Mucosa of gallbladder (tissue), 1 donor: ENCODE results near the gene FGFR3. TPM values are rescaled to one million over a fixed set of nuclear protein-coding genes. Genes with fewer than 3 reads are reported as not detected.

Experiments
- DNase-seq: peaks from one replicate; pipeline ENCODE4 v3.0.0-alpha.2; 2020; ENCODE audit warnings: low spot score
- total RNA-seq: library from RNA; stranded (reverse); gene quantifications from one replicate; pipeline ENCODE4 v1.2.1, GENCODE V29; 2021
- donor health status: DM: no; HTN: no; CAD: no.

Gene FGFR3
- total RNA-seq, 1 donor from 2014 or later = 104 TPM

DNA sequence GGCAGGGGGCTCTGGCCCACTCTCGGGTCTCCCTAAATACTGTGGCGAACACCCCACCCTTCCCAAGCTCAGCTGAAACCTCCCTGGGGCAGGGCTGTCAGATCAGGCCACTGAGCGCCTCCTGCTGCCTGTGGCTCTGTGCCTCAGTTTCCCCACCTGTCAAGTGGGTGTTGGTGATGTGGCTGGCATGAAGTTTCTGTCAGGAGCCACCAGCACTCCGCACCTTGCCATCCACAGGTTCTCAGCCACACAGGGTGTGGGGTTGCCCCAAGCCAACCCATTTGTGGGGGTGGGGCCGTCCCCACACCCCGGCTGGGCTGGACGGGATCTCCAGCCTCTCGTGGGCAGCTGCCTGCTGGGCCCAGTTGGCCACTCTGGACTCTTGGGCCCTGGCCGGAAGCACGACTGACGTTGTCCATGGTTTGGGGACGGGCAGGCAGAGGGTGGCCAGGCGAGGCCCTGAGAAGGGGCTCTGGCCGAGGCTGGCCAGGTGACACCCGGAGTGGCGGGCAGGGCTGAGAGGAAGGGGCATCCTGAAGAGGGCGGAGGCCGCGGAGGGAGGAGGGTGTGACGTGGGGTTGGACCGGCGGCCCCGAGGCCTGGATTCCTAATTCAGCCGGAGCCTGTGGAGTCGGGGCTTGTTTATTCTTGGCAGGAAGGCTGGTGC, 5.5 kb upstream of the FGFR3 start:
- no peak for DNase-seq

DNA sequence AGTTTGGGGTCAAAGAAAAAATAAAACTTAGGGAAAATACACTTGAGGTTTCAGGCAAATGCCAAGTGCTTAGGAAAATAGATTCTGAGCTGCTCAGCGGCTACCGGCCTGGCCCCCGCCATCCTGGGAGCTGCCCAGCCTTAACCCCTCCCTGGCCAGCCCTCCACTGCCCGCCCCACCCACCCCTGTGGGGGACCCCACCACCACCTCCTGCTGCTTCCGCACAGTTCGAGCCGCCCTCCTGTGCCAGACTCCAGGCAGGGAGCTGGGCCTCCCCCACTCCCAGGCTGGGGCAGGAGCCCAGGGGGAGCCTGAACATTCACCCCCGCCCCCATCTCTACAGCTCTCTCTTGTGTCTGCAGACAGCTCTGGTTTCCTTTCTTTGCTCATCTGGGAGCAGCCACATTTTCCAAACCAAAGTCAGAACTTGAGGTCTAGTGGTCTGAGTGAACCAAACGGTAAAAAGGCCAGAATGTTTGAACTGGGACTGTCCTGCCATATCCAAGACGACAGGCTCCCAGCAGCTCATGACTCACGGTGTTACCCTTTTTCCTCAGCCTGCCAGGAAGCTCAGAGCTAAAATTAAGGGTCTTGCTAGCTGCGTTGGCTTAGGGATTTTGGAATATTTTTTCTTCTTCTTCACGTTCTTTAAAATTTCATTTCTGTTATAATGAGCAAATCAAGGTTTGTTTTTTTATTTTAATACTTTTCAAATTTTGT, 4.7 kb upstream of the FGFR3 start:
- DNase-seq = no peak

GRCh38 chr4:1789552-1789951, 3.5 kb upstream of the FGFR3 start:
- DNase-seq = no peak

- DNase-seq = no peak
Observed at GRCh38 chr4:1790005-1790404, 3.1 kb upstream of the FGFR3 start.

DNA sequence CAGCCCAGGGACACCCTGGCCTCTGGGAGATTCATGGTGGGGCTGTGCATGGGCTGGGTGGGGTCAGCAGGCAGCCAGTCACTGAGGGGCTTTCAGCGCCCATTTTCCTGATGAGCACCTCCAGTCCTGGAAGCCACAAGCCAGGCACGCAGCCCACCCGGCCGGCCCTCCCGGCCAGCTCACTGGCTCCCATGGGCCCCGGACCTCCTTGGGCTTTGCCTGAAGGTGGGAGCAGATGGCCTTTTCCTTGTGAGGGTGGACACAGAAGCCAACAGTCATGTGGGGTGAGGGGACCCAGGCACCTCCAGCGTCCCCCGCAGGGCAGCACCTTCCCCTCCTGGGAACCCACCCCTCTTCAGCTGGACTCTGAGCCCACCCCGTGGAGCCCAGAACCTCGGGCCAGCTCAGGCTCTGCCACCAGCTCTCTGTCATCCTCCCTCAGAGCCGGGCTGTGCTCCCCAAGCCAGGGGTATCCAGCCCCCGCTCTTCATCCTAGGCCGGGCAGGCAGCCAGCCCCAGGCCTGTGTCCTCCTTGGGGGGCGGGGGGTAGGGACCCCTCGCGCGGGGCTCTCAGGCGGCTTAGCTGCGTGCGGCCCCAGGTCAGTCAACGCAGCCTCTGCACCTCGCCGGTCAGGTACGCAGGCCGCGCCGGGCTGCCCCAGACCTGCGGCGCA, 798 bp upstream of the FGFR3 start:
- no peak for DNase-seq

DNA sequence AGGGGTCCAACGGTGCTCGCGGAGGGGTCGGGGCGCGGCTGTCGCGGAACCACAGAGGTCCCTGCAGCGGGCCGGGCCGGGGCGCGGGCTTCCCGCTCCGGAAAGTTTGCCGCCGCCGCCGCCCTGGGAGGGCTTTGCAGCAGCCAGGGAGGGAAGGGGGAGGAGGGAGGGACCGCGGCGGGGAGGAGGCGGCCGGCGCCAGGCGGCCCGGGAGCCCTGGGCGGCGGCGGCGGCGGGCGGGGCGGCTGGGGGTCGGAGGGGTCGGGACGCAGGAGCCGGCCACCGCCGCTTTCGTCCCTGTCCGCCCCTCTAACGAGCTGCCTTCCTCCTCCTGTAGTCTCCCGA, 375 bp downstream of the FGFR3 start:
- DNase-seq = no peak

DNA sequence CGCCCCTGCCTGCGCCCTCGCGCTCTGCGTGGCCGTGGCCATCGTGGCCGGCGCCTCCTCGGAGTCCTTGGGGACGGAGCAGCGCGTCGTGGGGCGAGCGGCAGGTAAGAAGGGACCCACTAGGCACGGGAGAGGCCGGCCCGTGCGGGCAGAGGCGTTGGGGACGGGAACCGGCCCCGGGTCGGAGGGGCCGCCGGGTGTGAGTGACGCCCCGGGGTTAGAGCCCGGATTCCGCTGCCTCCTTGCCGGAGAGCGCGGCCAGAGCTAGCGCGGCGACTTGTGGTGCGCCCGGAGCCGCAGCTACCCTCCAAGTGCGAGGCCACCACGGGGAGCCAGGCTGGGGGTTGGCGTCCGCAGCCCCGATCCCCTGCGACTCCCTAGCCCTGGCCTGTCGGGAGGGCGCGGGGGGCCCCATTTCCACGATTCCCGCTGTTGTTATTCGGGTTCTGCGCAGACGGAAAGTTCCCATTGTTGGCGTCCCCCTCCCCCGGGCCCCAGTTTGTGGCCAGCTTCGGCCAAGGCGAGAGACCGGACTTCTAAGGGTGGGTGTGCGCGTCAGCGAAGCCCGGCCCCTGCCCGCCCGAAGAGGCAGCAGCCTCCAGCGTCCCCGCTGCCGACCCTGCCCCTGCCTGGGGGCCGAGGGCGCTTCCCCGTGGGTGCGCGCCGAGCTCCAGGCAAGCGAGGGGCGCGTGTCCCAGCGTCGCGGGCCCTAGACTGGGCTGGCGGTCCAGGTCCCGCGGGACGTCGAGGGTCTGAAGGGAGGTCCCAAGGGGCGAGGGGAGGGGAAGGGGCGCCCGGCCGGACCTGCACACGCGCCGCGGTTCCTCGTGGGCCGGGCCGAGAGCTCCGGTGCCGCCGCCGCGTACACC, 1.1 kb downstream of the FGFR3 start:
- DNase-seq = no peak

GRCh38 chr4:1794809-1795298, 1.8 kb downstream of the FGFR3 start:
- no peak for DNase-seq

DNA sequence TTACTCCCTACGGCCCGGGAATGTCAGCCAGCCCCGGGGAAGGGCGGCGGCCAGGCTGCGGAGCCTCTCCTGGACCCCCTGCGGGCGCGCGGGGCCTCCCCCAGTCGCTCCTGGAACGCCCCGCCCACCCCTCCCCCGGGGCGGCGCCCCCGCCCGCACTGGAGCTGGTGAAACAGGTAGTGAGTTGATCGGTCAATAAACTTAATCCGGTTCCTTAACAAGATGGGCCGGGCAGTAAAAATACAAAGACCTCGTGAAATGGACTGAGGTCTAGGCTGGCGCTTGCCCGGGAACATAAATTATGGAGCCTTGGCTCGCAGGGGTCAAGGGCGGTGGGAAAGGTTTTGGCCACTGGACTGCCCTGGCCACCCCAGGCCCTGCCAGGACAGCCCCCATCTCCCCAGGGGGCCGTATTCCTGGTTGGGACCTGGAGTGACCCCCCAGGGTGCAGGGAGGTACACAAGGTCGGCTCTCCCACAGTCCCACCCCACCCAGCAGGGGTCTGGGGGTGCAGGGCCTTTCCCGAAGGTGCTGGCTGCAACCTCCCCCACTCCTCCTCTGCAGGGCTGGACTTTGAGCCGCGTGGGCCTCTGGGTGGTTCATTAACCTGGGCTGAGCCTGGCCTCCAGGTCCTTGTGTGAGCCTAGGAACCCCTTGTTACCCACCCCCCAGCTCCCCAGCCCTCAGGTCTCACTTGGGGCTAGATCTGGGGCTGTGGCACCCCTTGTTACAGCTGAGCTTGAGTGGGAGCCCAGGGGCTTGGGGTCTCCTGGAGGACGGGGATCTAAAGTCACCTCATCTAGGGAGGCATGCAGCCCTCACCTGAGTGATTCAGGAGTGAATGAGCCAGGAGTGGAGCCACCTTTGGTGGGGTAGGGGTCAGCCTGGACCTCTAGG, 2.5 kb downstream of the FGFR3 start:
- DNase-seq = peak; percentile 64

DNA sequence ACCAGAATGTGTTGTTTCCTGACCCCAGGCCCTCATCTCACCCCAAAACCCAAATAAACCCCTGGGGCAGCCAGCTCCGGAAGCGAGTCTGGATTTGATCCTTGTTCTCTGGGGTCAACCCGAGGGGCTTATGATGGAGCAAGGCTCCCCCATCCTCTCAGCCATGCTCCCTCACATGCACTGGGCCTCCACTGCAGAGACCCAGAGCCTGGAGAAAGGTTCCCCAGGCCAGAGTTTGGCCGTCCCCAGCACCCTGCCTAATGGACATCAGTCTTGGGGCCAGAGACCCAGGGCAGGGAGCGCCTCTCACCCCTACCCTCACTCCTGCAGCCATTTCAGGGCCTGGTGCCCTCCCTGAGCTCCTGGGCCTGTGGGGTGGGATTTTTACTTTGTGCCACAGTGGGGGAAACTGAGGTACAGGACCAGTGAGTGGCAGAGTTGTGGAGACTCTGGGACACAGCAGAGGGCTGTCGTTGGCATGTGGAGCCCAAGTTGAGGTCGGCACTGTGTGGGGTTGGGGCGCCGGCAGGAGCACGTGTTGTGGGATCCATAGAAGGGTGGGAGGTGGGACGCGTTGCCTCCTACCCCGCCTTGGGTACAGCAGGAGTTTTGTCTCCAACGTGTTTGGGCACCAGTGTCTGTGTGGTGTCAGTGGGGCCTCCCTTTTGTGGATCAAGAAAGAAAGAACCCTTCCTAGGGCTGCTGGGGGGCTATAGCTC, 3.6 kb downstream of the FGFR3 start:
- no peak for DNase-seq

DNA sequence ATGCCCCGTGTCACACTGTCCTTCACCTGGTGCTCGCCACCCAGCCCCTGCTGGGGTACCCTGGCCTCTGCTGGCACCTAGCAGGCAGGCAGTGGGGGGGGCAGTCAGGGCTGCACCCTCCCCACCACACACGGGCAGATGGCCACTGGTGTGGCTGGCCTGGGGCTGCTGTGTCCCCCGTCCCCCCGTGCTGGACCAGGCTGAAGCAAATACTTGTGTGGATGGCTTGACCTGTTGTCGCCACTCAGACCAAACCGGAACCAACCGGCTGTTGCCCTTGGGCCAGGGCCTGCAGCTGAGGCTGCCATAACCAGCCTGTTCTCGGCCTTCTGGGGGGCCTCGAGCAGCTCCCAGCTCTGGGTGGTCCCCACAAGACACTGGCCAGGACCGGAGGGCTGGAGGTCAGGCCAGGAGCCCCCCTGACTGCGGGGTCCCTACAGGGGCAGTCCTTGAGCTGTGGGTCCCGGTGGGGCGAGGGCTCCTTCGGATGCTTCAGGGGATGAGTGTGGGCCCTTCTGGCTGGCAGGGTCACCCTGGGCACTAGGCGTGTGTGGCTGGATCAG, 4.3 kb downstream of the FGFR3 start:
- DNase-seq = no peak

GRCh38 chr4:1797861-1798579, 4.9 kb downstream of the FGFR3 start:
- DNase-seq = no peak

DNA sequence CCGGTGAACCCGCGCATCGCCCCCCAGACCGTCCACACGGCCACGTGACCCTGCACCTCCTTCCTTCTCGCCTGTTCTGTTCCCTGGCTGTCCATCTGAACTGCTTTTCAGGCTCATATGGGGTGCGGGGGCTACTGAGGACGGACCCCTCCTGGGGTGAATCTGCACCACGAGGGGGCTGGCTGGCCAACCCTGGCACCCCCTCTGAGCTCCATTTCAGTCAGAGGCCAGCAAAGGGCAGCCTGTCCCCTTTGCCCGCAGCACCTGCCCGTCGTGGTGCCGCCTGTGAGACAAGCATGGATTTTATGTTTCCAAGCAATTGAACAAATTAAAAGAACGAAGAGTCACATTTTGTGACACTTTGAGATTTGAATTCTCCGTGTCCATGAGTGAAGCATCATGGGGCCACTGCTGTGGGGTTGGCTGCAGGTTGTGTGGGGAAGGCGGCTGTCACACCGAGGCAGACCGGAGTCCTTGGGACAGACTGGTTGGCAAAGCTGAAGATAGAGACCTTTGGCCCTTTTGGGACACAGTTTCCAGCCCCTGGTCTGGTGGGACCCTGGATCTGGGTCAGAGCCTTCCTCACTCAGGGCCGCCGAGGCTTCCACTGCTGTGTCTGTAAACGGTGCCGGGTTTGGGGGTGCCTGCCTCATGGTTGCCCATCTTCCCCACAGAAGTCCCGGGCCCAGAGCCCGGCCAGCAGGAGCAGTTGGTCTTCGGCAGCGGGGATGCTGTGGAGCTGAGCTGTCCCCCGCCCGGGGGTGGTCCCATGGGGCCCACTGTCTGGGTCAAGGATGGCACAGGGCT, 5.7 kb downstream of the FGFR3 start:
- DNase-seq = no peak

GRCh38 chr4:1799387-1800375, 6.6 kb downstream of the FGFR3 start:
- peak; percentile 45 for DNase-seq

DNA sequence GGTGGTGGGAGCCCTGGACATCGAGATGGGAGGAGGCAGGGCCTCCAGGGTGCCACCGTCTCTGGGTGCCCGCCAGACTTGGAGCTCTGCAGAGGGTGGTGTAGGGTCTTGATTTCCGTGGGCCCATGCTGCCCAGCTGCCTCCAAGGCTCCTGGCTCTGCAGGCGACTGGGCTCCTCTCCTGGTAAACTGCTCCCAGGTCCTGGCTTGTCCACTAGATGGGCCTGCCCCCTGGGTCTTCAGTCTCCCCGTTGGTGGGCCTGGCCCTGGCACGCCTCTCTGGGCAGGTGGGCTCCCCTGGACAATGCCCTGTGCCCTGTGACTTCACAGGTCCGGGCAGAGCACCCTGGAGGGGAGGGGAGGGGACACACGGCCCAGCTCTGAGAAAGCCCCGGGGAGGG, 7.7 kb downstream of the FGFR3 start:
- no peak for DNase-seq

DNA sequence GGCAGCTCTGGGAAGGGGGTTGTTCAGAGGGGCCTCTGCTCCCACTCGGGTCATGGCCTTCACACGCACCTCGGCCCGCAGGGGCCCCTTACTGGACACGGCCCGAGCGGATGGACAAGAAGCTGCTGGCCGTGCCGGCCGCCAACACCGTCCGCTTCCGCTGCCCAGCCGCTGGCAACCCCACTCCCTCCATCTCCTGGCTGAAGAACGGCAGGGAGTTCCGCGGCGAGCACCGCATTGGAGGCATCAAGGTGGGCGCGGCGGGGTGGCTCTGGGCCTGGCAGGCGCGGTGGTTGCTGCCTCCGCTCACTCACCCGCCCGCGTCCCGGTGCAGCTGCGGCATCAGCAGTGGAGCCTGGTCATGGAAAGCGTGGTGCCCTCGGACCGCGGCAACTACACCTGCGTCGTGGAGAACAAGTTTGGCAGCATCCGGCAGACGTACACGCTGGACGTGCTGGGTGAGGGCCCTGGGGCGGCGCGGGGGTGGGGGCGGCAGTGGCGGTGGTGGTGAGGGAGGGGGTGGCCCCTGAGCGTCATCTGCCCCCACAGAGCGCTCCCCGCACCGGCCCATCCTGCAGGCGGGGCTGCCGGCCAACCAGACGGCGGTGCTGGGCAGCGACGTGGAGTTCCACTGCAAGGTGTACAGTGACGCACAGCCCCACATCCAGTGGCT, 8.3 kb downstream of the FGFR3 start:
- no peak for DNase-seq
